GM21723 (cell line): Measurements from ENCODE around the gene ZFHX2.
"Not testable (repeated sequence)": the region's sequence is repeated elsewhere in the genome, so short reads cannot be mapped to it uniquely, and the experiment has no call there.

Source experiments
- ATAC-seq: cut with Tn5 transposase; IDR thresholded peaks from one replicate; pipeline ENCODE4 v1.9.1; 2021; ENCODE audit warnings: mild to moderate bottlenecking, moderate library complexity; ENCODE audit not compliant: unreplicated experiment

ZFHX2 gene

DNA sequence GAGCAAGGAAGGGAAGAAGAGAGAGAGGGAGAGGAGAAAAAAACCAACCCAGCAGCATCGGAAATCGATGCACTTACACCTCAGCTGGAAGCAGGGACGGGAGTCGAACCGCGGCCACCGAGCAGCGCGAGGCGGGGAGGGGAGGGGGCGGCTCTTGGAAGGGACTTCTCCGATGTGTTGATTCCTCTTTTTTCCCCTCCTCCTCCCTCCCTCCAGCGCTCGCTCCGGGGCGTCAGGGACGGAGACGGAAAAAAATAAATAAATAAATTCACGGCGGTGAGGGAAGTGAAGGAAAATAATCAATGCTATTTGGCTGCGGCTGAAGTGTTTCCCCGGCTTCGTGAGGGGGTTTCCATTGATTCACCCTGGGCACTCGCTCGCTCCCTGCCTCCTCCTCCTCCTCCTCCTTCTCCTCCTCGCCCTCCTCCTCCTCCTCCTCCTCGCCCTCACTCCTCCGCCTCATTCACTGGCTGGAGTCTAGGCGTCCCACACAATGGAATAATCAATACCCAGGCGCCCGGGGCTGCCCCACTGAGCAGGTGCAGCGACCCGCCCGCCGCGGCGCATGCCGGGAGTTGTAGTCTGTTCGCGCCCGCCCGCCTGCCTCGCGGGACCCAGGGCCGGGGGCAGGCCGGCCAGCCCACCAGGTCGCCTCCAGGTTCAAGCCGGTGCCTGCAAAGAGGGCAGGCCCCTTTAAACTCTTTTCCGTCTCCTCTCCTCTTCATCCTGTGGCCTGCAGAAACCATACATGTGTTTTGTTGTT lies at the start of gene ZFHX2:
TSS of gene ZFHX2 (minus strand) at position 500 of the 763 bp plus-strand sequence. CDS start 16,440 bp downstream, outside the sequence.
- peak; percentile 53 for ATAC-seq

DNA sequence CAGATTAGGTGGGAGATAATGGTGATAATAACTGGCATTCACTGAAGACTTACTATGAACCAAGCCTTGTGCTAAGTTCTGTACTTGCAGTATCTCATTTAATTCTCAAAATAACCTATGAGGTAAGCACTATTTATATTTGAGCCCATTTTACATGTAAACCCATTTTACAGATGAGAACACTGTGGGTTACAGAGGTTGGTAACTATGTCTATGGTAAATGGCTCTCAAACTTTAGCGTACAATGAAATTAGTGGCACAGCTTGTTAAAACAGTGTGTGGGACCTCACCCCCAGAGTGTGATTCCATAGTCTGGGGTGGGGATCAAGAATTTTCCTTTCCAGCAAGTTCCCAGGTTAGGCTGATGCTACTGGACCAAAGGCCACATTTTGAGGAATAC lies 49.2 kb upstream of the ZFHX2 start:
- no peak for ATAC-seq

DNA sequence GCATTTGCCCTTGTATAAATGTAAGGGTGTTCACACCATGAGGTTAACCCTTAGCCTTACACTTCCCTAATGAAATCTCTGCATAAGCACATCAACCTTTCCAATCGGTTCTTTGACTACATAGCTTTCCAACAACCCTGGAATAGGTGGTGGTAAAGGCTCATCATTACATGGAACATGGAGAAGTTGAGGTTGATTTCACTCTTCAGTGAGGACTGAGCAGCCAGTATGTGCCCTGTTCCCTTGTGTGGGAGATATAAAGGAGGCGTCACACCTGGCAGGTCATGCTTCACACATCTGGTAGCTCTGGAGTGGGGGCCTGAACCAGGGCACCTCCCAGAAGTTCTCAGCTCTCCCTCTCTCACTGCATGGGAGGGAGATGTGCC lies 48.8 kb upstream of the ZFHX2 start:
- no peak for ATAC-seq

DNA sequence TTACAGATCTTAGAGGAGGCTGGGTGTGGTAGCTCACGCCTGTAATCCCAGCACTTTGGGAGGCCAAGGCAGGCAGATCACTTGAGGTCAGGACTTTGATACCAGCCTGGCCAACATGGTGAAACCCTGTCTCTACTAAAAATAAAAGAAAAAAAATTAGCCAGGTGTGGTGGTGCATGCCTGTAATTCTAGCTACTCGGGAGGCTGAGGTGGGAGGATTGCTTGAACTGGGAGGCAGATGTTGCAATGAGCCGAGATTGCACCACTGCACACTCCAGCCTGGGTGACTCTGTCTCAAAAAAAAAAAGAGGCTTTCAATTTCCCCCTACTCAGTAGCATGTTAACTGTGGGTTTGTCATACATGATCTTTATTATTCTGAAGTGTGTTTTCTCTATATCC lies 42.6 kb upstream of the ZFHX2 start:
- not testable (repeated sequence) for ATAC-seq

DNA sequence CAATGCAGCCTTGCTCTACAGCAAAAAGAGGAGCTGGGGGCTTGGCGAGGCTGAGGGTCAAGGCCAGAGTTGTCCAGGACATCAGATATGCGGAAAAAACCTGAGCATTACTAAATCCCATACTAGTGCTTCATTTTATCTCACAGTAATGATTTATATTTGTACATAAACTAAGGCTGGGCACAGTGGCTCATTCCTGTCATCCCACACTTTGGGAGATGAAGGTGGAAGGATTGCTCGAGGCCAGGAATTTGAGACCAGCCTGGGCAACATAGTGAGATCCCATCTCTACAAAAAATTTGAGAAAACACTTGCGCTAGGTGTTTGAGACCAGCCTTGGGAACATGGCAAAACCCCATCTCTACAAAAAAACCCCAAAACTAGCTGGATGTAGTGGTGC lies 38.6 kb upstream of the ZFHX2 start:
- ATAC-seq = no peak

DNA sequence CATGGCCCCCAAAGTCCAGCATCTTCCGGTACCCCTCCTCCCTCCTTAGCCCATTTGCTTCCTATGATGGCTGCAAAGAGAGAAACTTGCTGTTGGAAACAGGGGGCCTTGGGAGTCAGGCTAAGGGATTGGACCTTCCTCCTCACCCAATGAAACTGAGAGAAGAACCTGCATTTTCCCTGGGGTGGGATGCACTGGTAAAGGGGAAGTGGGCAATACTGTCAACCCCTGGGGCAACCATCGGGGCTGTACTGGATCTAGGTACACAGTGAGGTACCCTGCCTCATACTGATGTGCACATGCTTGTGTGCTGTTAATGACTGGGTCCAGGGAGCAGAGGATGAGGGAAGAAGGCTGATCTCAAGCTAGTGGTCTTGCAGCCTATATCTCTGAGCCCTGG lies 38.0 kb upstream of the ZFHX2 start:
- ATAC-seq = no peak

DNA sequence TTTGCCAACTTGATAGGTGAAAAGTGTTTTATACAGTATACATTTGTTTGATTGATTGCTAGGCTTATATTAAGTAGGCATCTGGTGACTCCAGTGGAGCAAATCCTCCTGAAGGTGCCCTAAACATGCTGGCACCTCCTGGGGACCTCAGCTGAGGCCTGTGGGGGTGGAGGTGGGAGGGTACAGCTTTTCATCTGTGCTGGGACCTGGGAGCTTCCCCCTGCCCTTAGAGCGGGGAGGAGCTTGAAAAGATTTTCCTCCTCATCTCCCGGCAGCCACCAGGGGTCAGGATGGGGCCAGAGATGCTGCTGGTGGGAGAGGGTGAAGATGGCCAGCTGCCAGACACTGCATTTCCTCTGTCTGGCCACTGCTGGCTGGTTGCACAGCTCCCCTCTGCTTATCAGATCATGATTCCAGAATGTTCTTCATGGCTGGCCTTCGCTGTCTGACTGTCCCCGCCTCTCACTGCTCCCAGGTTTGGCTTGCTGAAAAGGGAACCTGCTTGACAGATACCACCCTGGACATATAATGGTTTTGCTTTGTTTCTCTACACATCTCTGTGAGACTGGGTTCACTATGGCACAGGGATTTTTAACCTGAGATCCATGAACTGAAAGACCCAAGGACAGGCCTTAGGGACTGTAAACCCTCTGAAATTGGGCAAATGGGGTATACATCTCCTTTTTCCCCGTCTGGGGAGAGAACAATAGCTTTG lies 37.5 kb upstream of the ZFHX2 start:
- ATAC-seq = peak; percentile 95

DNA sequence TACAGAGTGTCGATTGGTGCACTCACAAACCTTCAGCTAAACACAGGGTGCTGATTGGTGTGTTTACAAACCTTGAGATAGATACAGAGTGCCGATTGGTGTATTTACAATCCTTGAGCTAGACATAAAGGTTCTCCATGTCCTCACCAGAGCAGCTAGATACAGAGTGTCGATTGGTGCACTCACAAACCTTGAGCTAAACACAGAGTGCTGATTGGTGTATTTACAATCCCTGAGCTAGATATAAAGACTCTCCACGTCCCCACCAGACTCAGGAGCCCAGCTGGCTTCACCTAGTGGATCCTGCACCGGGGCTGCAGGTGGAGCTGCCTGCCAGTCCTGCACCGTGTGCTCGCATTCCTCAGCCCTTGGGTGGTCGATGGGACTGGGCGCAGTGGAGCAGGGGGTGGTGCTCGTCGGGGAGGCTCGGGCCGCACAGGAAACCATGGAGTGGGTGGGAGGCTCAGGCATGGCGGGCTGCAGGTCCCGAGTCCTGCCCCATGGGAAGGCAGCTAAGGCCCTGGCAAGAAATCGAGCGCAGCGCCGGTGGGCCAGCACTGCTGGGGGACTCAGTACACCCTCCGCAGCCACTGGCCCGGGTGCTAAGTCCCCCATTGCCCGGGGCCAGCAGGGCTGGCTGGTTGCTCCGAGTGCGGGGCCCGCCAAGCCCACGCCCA lies 33.1 kb upstream of the ZFHX2 start:
- ATAC-seq = not testable (repeated sequence)

DNA sequence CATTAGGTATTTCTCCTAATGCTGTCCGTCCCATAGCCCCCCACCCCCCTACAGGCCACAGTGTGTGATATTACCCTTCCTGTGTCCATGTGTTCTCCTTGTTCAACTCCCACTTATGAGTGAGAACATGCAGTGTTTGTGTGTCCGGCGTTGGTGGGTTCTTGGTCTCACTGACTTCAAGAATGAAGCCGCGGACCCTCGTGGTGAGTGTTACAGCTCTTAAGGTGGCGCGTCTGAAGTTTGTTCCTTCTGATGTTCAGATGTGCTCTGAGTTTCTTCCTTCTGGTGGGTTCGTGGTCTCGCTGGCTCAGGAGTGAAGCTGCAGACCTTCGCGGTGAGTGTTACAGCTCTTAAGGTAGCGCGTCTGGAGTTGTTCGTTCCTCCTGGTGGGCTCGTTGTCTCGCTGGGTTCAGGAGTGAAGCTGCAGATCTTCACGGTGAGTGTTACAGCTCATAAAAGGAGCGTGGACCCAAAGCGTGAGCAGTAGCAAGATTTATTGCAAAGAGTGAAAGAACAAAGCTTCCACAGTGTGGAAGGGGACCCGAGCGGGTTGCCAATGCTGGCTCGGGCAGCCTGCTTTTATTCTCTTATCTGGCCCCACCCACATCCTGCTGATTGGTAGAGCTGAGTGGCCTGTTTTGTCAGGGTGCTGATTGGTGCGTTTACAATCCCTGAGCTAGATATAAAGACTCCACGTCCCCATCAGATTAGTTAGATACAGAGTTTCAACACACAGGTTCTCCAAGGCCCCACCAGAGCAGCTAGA lies 32.4 kb upstream of the ZFHX2 start:
- not testable (repeated sequence) for ATAC-seq

DNA sequence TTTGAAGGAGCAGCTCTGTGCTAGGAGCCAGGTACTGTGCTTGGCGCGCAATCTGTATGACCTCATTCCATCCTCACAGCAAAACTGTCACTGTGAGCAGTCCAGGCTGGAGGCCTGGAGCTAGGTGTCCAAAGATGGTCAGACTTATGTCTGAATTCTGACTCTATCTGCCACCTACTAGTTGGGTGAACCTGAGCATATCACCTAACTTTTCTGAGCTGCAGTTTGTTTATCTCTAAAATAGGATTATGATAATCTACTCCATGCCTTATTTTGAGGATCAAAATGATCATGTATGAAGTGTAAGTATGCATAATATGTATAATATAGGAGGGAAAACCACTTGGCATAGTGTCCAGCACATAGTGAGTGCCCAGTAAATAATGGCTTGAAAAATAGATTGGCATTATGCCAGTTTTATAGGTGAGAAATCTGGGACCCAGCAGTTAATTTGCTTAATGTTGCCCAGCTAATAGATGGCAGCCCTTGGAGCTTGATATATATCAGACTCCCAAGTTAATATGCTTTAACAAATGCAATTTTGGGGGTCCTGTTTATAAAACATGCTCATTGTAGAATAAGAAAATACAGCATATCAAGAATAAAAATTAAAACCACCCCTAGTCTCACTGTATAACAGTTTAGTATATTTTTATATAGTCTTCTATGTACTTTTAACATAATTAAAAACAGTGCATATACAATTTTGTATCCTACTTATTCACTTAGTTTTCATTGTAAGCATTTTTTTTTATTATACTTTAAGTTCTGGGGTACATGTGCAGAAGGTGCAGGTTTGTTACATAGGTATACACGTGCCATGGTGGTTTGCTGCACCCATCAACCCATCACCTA lies 31.6 kb upstream of the ZFHX2 start:
- no peak for ATAC-seq

DNA sequence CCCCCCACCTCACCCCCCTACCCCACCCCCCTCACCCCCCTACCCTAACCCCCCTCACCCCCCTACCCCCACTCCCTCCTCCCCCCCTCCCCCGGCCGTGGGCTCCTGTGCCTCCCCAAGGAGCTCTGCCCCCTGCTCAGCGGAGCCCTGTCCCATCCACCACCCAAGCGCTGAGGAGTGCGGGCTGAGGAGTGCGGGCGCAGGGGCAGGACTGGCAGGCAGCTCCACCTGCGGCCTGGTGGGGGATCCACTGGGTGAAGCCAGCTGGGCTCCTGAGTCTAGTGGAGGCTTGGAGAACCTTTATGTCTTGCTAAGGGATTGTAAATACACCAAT lies 29.4 kb upstream of the ZFHX2 start:
- ATAC-seq = no peak

DNA sequence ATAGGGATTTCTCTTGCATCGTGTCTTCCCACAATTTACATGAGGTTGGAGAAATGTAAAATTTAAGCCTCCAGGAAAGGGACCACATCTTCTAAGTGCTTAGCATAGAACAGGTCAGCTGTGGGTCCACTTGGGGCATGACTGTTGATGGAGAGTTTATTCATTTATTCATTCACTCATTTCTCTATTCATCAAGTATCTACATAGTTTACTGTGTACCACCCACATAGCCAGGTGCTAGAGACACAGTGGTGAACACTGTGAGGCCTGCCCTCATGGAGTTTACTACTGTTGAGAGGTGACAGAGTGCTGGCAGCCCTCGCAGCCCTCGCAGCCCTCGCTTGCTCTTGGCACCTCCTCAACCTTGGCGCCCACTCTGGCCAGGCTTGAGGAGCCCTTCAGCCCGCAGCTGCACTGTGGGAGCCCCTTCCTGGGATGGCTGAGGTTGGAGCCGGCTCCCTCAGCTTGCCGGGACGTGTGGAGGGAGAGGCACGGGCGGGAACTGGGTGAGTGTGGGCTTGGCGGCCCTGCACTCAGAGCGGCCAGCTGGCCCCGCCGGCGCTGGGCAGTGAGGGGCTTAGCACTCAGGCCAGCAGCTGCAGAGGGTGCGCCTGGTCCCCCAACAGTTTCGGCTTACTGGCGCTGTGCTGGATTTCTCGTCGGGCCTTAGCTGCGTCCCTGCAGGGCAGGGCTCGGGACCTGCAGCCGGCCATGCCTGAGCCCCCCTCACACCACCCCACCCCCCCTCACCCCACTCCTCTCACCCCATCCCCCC lies 28.8 kb upstream of the ZFHX2 start:
- no peak for ATAC-seq

DNA sequence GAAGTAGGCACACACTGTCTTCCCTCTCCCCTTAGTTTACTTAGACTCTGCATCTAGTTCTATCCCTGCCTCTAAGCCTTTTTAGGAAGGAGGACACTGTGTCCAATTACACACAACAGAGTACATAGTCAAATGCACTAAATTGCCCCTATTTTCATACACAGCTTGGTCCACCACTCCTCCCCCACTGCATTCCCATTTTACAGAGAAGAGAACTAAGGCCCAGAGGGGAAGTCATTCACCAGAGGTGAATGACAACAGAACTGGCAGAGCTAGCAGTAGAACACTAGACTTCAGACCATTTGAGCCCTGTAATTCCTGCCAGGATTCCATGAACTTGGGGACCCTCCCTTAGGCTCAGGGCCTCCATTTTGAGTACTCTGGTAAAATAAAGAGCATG lies 28.2 kb upstream of the ZFHX2 start:
- ATAC-seq = no peak

DNA sequence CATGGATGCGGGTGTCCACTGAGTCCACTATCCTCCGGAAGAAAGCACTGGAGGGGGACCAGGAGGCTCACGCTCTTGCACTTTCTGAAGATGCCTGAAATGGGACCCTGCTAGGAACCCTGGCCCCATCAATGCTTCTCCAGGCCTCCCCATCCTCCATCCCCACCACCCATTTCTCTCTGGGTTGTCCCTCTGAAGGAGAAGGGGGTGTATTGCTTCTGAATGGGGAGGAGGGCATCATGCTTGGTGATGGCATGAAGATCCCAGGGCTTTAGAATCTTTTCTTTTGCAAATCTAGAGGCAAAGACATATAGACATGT lies 27.7 kb upstream of the ZFHX2 start:
- ATAC-seq = no peak

DNA sequence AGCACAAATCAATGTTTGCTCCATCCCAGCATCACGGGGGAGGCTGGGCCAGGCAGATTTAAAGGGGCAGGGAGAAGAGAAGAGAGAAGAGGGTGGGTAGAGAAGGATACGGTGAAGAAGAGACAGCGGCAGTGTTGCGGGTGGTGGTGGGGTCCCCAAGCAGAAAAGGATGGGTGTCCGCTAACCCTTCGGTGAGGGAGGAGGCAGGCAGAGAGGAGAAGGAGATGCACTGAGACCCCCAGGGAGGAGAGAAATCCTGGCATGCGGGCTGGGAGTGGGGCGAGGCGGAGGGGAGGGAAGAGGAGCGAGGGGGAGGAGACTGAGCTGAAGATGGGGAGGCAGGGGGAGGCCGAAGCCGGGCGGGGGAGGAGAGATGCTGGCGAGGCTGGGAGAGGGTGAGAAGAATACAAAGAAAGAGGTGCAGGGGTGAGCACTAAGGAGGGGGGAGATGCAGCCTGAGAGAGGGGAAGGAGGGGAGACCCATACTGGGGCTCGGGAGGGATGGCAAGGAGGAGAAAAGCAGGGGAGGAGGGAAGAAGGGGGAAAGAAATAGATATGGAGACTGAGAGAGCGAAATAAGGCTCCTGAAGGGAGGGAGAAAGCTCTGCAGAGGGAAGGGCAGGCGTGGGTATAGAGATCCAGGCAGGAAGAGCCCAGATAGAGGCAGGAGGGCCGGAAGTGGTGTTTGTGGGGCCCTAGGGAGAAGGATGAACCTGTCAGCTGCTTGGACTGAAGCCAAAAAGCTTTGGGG lies 27.2 kb upstream of the ZFHX2 start, which contains the start of gene JPH4:
TSS of gene JPH4 (minus strand) at position 231 of the 751 bp plus-strand sequence. CDS start 1,337 bp downstream, outside the sequence.
- no peak for ATAC-seq

DNA sequence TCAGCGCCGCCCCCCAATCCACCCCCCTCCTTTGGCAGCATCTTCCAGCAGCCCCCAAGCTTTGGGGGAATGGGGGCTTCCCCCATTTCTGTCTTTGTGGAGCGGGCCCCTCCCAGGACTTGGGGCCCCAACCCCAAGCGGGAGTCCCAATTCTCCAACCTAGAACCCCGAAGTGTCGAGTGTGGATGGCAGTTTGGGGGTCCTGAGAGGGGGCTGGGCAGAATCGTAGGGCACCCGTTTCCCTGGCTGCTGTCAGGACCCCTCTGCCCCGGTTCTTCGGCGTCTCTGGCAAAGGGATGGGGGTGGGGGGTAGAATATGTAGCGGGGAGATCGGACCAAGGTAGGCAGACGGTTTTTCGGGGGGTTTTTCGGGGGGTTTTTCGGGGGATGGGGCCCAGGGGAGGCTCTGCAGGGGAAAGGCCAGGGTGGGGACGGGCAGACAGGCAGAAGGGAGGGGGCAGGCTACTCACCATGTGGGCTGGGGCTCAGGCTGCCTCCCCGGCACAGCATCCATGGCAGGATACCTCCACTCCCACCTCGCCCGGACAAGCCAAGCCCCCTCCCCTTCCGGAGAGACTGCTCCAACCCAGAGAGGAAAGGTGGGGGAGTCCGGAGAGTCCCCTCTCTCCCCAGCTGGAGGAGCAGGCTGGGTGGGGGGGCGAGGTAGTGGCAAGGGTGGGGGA lies 26.3 kb upstream of the ZFHX2 start:
- no peak for ATAC-seq

DNA sequence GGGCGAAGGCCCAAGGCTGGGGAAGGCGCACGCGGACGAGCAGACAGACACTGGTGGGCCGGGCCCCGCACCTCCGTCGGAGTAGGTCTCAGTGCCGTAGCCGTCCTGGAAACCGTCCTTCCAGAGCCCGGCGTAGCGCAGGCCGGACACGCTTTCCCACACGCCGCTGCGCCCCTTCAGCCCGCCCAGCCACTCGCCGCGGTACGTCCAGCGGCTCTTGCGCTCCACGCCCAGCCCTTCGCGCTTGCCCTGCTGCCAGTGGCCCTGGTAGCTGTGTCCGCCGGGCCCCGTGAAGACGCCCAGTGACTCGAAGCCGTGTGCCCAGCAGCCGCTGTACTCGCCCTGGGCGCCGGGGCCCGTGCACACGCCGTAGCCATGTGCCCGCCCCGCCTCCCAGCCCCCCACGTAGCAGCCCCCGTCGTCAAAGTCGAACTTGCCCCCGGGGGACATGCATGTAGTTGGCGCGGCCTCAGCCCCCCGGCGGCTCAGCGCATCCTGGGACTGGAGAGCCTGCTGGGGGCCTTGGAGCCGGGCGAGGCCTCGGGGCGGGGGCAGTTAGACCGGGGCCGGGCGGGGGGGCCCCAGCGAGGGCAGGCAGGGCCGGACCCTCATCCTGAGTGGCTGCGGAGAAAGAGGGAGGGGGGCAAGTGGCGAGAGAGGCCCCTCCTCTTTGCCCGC lies 25.6 kb upstream of the ZFHX2 start:
- no peak for ATAC-seq
